Glutamatergic neuron (in vitro differentiated cells): ENCODE data around the gene RNF167. TPM values are rescaled to one million over a fixed set of nuclear protein-coding genes. Genes with fewer than 3 reads are reported as not detected.

ENCODE experiments used
- DNase-seq: peaks from one replicate; pipeline ENCODE4 v3.0.0; 2022
- H3K27ac Mint-ChIP-seq: one replicate; pipeline ENCODE4 v1.8.0; 2020; ENCODE audit warnings: mild to moderate bottlenecking, mixed read lengths, inconsistent platforms; ENCODE audit not compliant: unreplicated experiment
- H3K27me3 Mint-ChIP-seq: one replicate; pipeline ENCODE4 v1.8.0; 2020; ENCODE audit warnings: mild to moderate bottlenecking, moderate library complexity, mixed read lengths, inconsistent platforms; ENCODE audit not compliant: unreplicated experiment
- H3K36me3 Mint-ChIP-seq: one replicate; pipeline ENCODE4 v1.8.0; 2020; ENCODE audit warnings: mild to moderate bottlenecking, mixed read lengths, inconsistent platforms; ENCODE audit not compliant: unreplicated experiment
- H3K4me1 Mint-ChIP-seq: one replicate; pipeline ENCODE4 v1.8.0; 2020; ENCODE audit warnings: mild to moderate bottlenecking, low read depth, mixed read lengths, inconsistent platforms; ENCODE audit not compliant: unreplicated experiment
- H3K4me3 Mint-ChIP-seq: one replicate; pipeline ENCODE4 v1.8.0; 2020; ENCODE audit warnings: mild to moderate bottlenecking, mixed read lengths, inconsistent platforms; ENCODE audit not compliant: unreplicated experiment
- H3K9me3 Mint-ChIP-seq: one replicate; pipeline ENCODE4 v1.8.0; 2020; ENCODE audit warnings: mild to moderate bottlenecking, moderate library complexity, mixed read lengths, inconsistent platforms; ENCODE audit not compliant: unreplicated experiment
- CTCF ChIP-seq: fragments of 200-600 bp; sonication (generic); IDR thresholded peaks from one replicate; pipeline ENCODE4 v1.5.0; 2021; ENCODE audit not compliant: partially characterized antibody, unreplicated experiment
- total RNA-seq: library from RNA; stranded (reverse); fragmentation: NEBNext Ultra II Directional; extraction: Animal tissue kit (Norgen Biotek cat#: 25700); gene quantifications from one replicate; pipeline ENCODE4 v1.2.1, GENCODE V29; 2021; ENCODE audit not compliant: unreplicated experiment

Gene RNF167
- total RNA-seq, 1 donor from 2014 or later = 96.1 TPM

- H3K4me1 Mint-ChIP-seq = peaks cover 10% of the 10 kb centered on the region
Measured at GRCh38 chr17:4900231-4901107, 39.6 kb upstream of the RNF167 start.

DNA sequence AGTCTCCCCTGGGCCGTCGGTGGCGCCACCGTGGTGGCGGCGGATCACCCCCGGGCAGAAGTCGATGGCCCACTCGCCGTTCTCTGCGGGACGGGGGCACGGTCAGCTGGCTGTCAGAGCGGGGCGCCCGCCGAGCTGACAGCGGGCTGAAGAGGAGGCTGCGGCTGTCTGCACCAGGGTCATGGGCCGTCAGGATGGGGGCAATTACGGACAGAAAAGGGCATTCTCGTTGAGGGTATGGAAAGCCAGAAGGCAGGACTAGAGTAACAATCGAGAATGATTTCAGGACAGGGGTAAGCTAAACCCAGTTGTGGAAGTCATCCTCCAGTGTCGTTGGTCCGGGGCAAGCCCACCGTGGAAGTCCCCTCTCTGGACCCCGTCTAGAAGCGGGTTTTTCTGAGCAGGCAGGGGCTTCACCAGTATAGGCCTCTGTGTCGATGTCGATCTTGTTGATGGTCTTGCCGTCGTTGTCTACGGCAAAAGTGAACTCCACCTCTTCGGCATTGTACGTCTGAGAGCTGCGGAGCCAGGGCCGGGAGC, 38.9 kb upstream of the RNF167 start:
- H3K36me3 Mint-ChIP-seq = no peaks in the 10 kb centered on the region
- peaks cover 20% of the 10 kb centered on the region for H3K27me3 Mint-ChIP-seq
- peaks cover 10% of the 10 kb centered on the region for H3K4me1 Mint-ChIP-seq
- H3K4me3 Mint-ChIP-seq = no peak overlapping the region
- no peak for TF ChIP-seq CTCF
- H3K27ac Mint-ChIP-seq = no peak overlapping the region
- DNase-seq = no peak
- H3K9me3 Mint-ChIP-seq = peaks cover 6% of the 10 kb centered on the region

More at GRCh38 chr17:4900231-4901107, 39.6 kb upstream of the RNF167 start:
- peak overlapping the region; percentile 89 for H3K4me3 Mint-ChIP-seq
- peak; percentile 60 for DNase-seq
- H3K9me3 Mint-ChIP-seq = peaks cover 8% of the 10 kb centered on the region
- TF ChIP-seq CTCF = no peak
- no peak overlapping the region for H3K27ac Mint-ChIP-seq
- no peaks in the 10 kb centered on the region for H3K36me3 Mint-ChIP-seq
- H3K27me3 Mint-ChIP-seq = peaks cover 20% of the 10 kb centered on the region

DNA sequence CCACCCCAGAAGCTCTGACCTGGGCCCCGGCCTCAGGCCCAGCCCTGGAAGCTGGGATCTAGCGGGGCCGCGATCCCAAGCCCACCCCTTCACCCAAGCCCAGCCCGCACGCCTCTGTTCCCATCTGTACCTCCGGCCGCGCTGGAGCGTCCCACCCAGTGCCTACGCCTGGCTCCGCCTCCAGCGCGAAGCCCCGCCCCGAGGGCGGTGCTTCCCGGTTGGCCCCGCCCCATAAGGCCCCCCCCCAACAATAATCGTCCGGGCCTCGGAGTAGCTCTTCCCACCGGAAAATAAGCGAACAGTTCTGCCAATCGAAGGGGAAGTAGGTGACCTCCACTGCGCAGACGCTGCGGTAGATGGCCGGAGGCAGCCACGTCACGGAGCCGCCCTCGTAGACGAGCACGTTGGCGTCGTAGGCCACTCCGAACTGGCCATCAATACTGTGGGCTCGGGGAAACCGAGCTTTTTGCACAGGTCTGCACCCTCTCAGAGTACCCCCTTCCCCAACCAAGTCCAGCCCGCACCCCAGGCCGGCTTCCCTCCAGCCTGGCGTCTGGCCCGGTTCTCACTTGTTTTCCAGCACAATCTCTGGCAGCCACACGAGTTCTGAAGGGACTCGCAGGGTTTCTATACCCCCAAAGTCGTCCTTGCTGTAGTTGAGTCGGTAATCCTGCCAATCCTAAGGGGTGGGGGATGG, 38.3 kb upstream of the RNF167 start:
- Mint-ChIP-seq H3K9me3 (peaks cover 6% of the 10 kb centered on the region), H3K27me3 (peaks cover 20% of the 10 kb centered on the region), H3K4me1 (peaks cover 10% of the 10 kb centered on the region), H3K4me3 (no peak overlapping the region), H3K36me3 (no peaks in the 10 kb centered on the region), H3K27ac (no peak overlapping the region)
- no peak for TF ChIP-seq CTCF
- no peak for DNase-seq

- peaks cover 20% of the 10 kb centered on the region for H3K27me3 Mint-ChIP-seq
- no peaks in the 10 kb centered on the region for H3K36me3 Mint-ChIP-seq
- no peak for DNase-seq
- H3K9me3 Mint-ChIP-seq = peaks cover 6% of the 10 kb centered on the region
- H3K27ac Mint-ChIP-seq = no peak overlapping the region
- no peak for TF ChIP-seq CTCF
- no peak overlapping the region for H3K4me3 Mint-ChIP-seq
- H3K4me1 Mint-ChIP-seq = peaks cover 10% of the 10 kb centered on the region
Measured at GRCh38 chr17:4902540-4902939, 37.5 kb upstream of the RNF167 start.
